GM12865 (cell line): Measurements from ENCODE around the gene FAM131B.

Experiments
- DNase-seq: peaks from one replicate; pipeline ENCODE4 v3.0.0; 2010; ENCODE audit warnings: low read depth
- H3K4me3 ChIP-seq: 2 replicates; pipeline ENCODE4 v1.5.1; 2011; ENCODE audit warnings: mild to moderate bottlenecking, low read depth, low read length, control low read depth
- TF ChIP-seq, protein P1 (sequence below): IDR thresholded peaks from 2 replicates; pipeline ENCODE4 v1.5.1; 2011; ENCODE audit warnings: low read length, control low read depth, low read depth, inconsistent platforms; ENCODE audit not compliant: insufficient read depth; ENCODE audit errors: missing control alignments

FAM131B gene

GRCh38 chr7:143304938-143305337 lies 57.6 kb downstream of the FAM131B start:
- TF ChIP-seq, protein P1, sequence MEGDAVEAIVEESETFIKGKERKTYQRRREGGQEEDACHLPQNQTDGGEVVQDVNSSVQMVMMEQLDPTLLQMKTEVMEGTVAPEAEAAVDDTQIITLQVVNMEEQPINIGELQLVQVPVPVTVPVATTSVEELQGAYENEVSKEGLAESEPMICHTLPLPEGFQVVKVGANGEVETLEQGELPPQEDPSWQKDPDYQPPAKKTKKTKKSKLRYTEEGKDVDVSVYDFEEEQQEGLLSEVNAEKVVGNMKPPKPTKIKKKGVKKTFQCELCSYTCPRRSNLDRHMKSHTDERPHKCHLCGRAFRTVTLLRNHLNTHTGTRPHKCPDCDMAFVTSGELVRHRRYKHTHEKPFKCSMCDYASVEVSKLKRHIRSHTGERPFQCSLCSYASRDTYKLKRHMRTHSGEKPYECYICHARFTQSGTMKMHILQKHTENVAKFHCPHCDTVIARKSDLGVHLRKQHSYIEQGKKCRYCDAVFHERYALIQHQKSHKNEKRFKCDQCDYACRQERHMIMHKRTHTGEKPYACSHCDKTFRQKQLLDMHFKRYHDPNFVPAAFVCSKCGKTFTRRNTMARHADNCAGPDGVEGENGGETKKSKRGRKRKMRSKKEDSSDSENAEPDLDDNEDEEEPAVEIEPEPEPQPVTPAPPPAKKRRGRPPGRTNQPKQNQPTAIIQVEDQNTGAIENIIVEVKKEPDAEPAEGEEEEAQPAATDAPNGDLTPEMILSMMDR = no peak
- no peak for DNase-seq
- H3K4me3 ChIP-seq = no peak overlapping the region

- TF ChIP-seq, protein P1 = no peak
- no peak overlapping the region for H3K4me3 ChIP-seq
- DNase-seq = no peak
These were observed 58.8 kb downstream of the FAM131B start for GRCh38 chr7:143303733-143304132.
